GM19351 (cell line): ENCODE measurements around the gene CYP4Z1.
"Not testable (repeated sequence)": the region's sequence is repeated elsewhere in the genome, so short reads cannot be mapped to it uniquely, and the experiment has no call there.

Experiments
- ATAC-seq: cut with Tn5 transposase; IDR thresholded peaks from one replicate; pipeline ENCODE4 v1.9.1; 2021; ENCODE audit warnings: mild to moderate bottlenecking, moderate library complexity; ENCODE audit not compliant: unreplicated experiment

CYP4Z1 gene

GRCh38 chr1:47067097-47067594 is at the start of gene CYP4Z1:
Gene CYP4Z1, plus strand, starts transcription at chr1:47067231. Its CDS starts 260 bp downstream, at chr1:47067491.
- ATAC-seq = no peak

- no peak for ATAC-seq
Observed at GRCh38 chr1:47021070-47021469, 46.0 kb upstream of the CYP4Z1 start.

GRCh38 chr1:47023268-47024140 is 43.5 kb upstream of the CYP4Z1 start, which contains the start of gene CYP4X1:
Gene CYP4X1, plus strand, starts transcription at chr1:47023669. Its CDS starts 149 bp downstream, at chr1:47023818.
- ATAC-seq = no peak

GRCh38 chr1:47024141-47024801 is 42.8 kb upstream of the CYP4Z1 start:
- ATAC-seq = no peak

GRCh38 chr1:47030170-47030805 is 36.7 kb upstream of the CYP4Z1 start:
- no peak for ATAC-seq

GRCh38 chr1:47031059-47031458 is 36.0 kb upstream of the CYP4Z1 start:
- ATAC-seq = no peak

GRCh38 chr1:47031585-47031984 is 35.4 kb upstream of the CYP4Z1 start:
- no peak for ATAC-seq

GRCh38 chr1:47036764-47037163 is 30.3 kb upstream of the CYP4Z1 start:
- ATAC-seq = no peak

- no peak for ATAC-seq
Observed at GRCh38 chr1:47059376-47059775, 7.7 kb upstream of the CYP4Z1 start.

- ATAC-seq = not testable (repeated sequence)
Observed at GRCh38 chr1:47069080-47069479, 2.0 kb downstream of the CYP4Z1 start.

- ATAC-seq = not testable (repeated sequence)
Observed at GRCh38 chr1:47069509-47069908, 2.5 kb downstream of the CYP4Z1 start.

GRCh38 chr1:47089356-47089755 is 22.3 kb downstream of the CYP4Z1 start:
- not testable (repeated sequence) for ATAC-seq

GRCh38 chr1:47091476-47091875 is 24.4 kb downstream of the CYP4Z1 start:
- ATAC-seq = not testable (repeated sequence)

- no peak for ATAC-seq
Observed at GRCh38 chr1:47104816-47105215, 37.8 kb downstream of the CYP4Z1 start.

GRCh38 chr1:47106792-47107191 is 39.8 kb downstream of the CYP4Z1 start:
- ATAC-seq = no peak

GRCh38 chr1:47107851-47108574 is 41.0 kb downstream of the CYP4Z1 start:
- ATAC-seq = not testable (repeated sequence)

- not testable (repeated sequence) for ATAC-seq
Observed at GRCh38 chr1:47109482-47109881, 42.5 kb downstream of the CYP4Z1 start.

- ATAC-seq = no peak
Observed at GRCh38 chr1:47113178-47113577, 46.1 kb downstream of the CYP4Z1 start.

- not testable (repeated sequence) for ATAC-seq
Observed at GRCh38 chr1:47121039-47121438, 54.0 kb downstream of the CYP4Z1 start.

GRCh38 chr1:47124834-47125233 is 57.8 kb downstream of the CYP4Z1 start:
- not testable (repeated sequence) for ATAC-seq

- ATAC-seq = not testable (repeated sequence)
Observed at GRCh38 chr1:47126997-47127396, 60.0 kb downstream of the CYP4Z1 start.
